Ectodermal cell (in vitro differentiated cells): ENCODE data around the gene SH3BP2.

Experiments
- H3K27ac ChIP-seq: 2 replicates; pipeline ENCODE4 v1.7.0; 2013; ENCODE audit warnings: mild to moderate bottlenecking, low read depth, low read length; ENCODE audit not compliant: insufficient read depth, poor library complexity, severe bottlenecking
- H3K27me3 ChIP-seq: 2 replicates; pipeline ENCODE4 v1.7.0; 2013; ENCODE audit warnings: mild to moderate bottlenecking, low read length; ENCODE audit not compliant: insufficient read depth, control insufficient read depth, poor library complexity, severe bottlenecking
- H3K36me3 ChIP-seq: one replicate; pipeline ENCODE4 v1.7.0; 2013; ENCODE audit warnings: low read length; ENCODE audit not compliant: control insufficient read depth, insufficient read depth
- H3K4me1 ChIP-seq: one replicate; pipeline ENCODE4 v1.7.0; 2013; ENCODE audit warnings: low read length; ENCODE audit not compliant: control insufficient read depth, insufficient read depth
- H3K4me3 ChIP-seq: 2 replicates; pipeline ENCODE4 v1.7.0; 2013; ENCODE audit warnings: low read depth, low read length, control low read depth; ENCODE audit not compliant: insufficient read depth
- H3K9me3 ChIP-seq: 2 replicates; pipeline ENCODE4 v1.7.0; 2013; ENCODE audit warnings: mild to moderate bottlenecking, low read length, moderate library complexity; ENCODE audit not compliant: control insufficient read depth
- WGBS, 2 experiments: methylation state at CpG; one replicate each; pipeline ENCODE4 v1.1.7; 2013; ENCODE audit warnings: missing lambda C conversion rate in 2 of 2; 5-methylcytosine and 5-hydroxymethylcytosine counted together

Gene SH3BP2

DNA sequence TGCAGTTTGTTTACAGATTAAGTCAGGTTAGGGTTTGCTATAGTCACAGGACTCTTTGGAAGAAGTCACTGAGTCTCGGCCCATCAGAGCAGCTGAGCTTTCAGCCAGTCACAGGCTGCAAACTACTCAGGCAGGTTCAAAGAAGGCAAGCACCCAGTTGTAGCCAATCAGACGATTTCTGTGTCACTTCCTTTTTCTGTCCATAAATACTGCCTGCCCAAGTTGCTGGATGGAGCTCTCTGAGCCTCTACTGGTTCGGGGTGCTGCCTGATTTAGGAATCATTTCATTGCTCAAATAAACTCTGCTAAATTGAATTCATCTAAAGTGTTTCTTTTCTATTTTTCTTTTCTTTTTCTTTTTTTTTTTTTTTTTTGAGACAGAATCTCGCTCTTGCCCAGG, 7.3 kb upstream of the SH3BP2 start:
- 81 to 82% methylated on average over 4 of the region's 4 CpGs for WGBS, 2 experiments
- Histone ChIP-seq H3K9me3 (no peaks in the 10 kb centered on the region), H3K4me3 (no peak overlapping the region), H3K27me3 (peaks cover 3% of the 10 kb centered on the region), H3K27ac (no peak overlapping the region), H3K4me1 (no peaks in the 10 kb centered on the region), H3K36me3 (no peaks in the 10 kb centered on the region)

- H3K27me3 ChIP-seq = peaks cover 3% of the 10 kb centered on the region
- 92% methylated on average over 7 of the region's 7 CpGs for WGBS, 2 experiments
- H3K9me3 ChIP-seq = no peaks in the 10 kb centered on the region
- no peak overlapping the region for H3K27ac ChIP-seq
- no peaks in the 10 kb centered on the region for H3K36me3 ChIP-seq
- H3K4me3 ChIP-seq = no peak overlapping the region
- no peaks in the 10 kb centered on the region for H3K4me1 ChIP-seq
These were observed 6.7 kb upstream of the SH3BP2 start for GRCh38 chr4:2786152-2786671.

- H3K4me1 ChIP-seq = no peaks in the 10 kb centered on the region
- no peak overlapping the region for H3K27ac ChIP-seq
- H3K4me3 ChIP-seq = no peak overlapping the region
- 92 to 94% methylated on average over 9 of the region's 9 CpGs for WGBS, 2 experiments
- no peaks in the 10 kb centered on the region for H3K36me3 ChIP-seq
- no peaks in the 10 kb centered on the region for H3K9me3 ChIP-seq
- peaks cover 6% of the 10 kb centered on the region for H3K27me3 ChIP-seq
These were observed 6.1 kb upstream of the SH3BP2 start for GRCh38 chr4:2786794-2787229.

DNA sequence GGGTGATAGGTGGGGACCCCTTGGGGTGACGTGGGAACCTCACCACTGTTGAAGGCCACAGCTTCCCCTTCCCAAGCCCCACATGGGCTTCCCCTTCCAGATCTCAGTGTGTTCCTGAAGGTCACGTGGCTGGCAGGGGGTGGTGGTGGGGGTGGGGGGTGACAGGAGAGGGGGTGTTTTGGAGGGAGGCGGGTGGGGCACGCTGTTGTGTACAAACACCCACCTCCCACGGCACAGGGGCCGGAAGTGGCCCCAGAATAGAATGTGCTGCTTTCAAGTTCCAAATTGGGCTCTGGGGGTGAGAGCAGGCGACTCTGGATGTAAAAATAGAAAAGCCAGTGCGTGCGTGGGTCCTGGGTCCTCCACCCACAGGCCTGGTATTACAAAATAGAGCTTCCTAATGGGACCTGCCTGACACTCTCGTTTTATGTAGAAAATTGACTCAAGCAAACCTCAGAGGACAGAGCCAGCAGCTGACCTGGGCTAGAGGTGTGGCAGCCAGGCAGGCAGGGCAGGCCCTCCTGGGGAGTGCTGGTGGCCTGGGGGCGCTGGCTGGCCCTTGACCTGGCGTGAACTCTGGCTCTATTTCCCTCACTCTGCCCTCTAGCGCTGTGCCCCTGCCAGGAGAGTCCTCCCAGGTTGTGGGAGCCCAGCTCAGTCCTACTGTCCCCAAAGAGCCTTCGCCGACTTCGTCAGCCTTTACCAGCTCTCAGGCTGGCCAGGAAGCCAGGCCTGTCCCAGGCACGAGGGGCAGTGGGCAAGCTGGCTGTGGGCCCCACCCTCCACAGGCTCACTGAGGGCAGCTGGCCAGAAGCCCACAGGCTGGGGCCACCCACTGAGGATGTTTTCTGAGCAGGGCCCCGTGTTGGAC, 5.4 kb upstream of the SH3BP2 start:
- Histone ChIP-seq H3K9me3 (no peaks in the 10 kb centered on the region), H3K36me3 (no peaks in the 10 kb centered on the region), H3K4me3 (no peak overlapping the region), H3K27me3 (peaks cover 13% of the 10 kb centered on the region), H3K27ac (no peak overlapping the region), H3K4me1 (no peaks in the 10 kb centered on the region)
- WGBS, 2 experiments = 85 to 86% methylated on average over 17 to 18 of the region's 18 CpGs

DNA sequence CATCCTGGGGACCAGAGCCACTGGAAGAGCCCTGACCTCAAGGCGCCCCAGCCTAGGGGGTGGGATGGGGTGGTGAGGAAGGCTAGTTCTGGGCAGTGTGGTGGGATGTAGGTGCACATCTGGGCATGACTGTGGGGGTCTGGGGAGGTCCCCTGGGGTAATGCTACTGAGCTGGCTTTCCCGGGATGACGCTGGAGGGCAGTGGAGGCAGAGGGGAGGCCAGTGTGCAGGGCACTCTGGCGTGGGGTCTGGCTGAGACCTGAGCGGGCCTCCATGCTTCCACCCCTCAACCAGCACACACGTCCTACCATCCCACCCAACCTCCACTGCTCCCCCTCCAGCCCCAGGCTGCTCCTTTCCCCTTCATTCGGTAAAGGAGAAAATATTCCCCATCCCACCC, 4.8 kb upstream of the SH3BP2 start:
- WGBS, 2 experiments = 87 to 88% methylated on average over 7 of the region's 7 CpGs
- Histone ChIP-seq H3K36me3 (no peaks in the 10 kb centered on the region), H3K9me3 (no peaks in the 10 kb centered on the region), H3K27ac (no peak overlapping the region), H3K4me1 (no peaks in the 10 kb centered on the region), H3K4me3 (no peak overlapping the region), H3K27me3 (peaks cover 18% of the 10 kb centered on the region)

- Histone ChIP-seq H3K27ac (no peak overlapping the region), H3K4me3 (no peak overlapping the region), H3K4me1 (no peaks in the 10 kb centered on the region), H3K9me3 (no peaks in the 10 kb centered on the region), H3K27me3 (peaks cover 23% of the 10 kb centered on the region), H3K36me3 (no peaks in the 10 kb centered on the region)
- 84 to 91% methylated on average over 4 of the region's 4 CpGs for WGBS, 2 experiments
These were observed 4.3 kb upstream of the SH3BP2 start for GRCh38 chr4:2788532-2789103.

- Histone ChIP-seq H3K27ac (no peak overlapping the region), H3K4me3 (no peak overlapping the region)
- WGBS, 2 experiments = 92 to 94% methylated on average over 5 of the region's 5 CpGs
These were observed 3.5 kb upstream of the SH3BP2 start for GRCh38 chr4:2789351-2789750.

GRCh38 chr4:2789793-2790582, 2.9 kb upstream of the SH3BP2 start:
- 84 to 85% methylated on average over 24 of the region's 24 CpGs for WGBS, 2 experiments
- H3K36me3 ChIP-seq = no peaks in the 10 kb centered on the region
- no peak overlapping the region for H3K27ac ChIP-seq
- H3K4me1 ChIP-seq = no peaks in the 10 kb centered on the region
- H3K4me3 ChIP-seq = no peak overlapping the region
- H3K9me3 ChIP-seq = no peaks in the 10 kb centered on the region
- H3K27me3 ChIP-seq = peaks cover 34% of the 10 kb centered on the region

More at GRCh38 chr4:2789351-2789750, 3.5 kb upstream of the SH3BP2 start:
- Histone ChIP-seq H3K27me3 (peaks cover 30% of the 10 kb centered on the region), H3K36me3 (no peaks in the 10 kb centered on the region), H3K4me1 (no peaks in the 10 kb centered on the region), H3K9me3 (no peaks in the 10 kb centered on the region)

DNA sequence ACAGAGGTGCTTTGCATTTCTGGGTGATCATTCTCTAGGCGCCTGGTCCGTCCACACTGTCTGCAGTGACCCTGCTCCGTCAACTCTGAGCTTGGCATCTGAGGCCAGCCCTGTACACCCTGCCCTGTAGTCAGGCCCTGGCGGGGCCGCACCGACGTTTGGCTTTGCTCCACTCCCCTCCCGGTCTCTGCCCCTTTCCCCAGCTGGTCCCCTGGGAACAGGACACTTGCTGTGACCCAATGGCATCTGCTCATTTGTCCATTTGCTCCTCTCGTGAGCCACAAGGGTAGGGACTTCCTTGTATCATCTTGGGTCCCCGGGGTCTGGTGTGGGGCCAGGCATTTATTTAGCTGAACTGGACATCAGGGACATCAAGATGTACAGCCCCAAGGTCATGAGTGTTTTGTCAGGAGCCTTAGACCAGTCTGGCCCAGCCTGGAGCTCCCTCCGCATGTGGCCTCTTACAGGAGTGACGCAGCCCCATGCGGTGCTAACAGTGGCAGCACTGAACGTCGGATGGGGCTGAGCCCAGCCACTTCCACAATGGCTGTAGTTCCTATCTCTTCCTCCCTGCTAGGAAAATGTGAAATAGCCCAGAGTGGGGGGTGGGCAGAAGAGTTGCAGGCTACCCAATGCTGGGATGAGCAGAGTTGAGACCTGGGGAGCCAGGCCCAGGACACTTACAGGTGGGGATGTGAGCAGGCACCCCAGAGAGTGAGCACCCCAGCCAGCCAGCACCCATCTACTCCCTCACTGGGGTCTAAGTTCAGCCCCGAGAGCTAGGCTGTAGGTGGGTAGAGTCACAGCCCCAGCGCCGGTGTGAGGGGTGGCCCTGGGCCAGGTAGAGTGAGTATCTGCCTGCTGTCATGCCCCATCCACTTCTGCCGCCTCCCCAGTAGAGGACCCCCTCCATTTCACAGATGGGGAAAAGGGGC, 2.0 kb upstream of the SH3BP2 start:
- H3K27me3 ChIP-seq = peaks cover 34% of the 10 kb centered on the region

More for the DNA sequence above, 2.0 kb upstream of the SH3BP2 start:
- H3K4me3 ChIP-seq = no peak overlapping the region
- no peaks in the 10 kb centered on the region for H3K36me3 ChIP-seq
- no peak overlapping the region for H3K27ac ChIP-seq
- H3K9me3 ChIP-seq = no peaks in the 10 kb centered on the region
- WGBS, 2 experiments = 79 to 80% methylated on average over 19 of the region's 19 CpGs
- no peaks in the 10 kb centered on the region for H3K4me1 ChIP-seq
